Heart left ventricle (tissue), 16 donors: ENCODE data around the gene NLK. TPM values are rescaled to one million over a fixed set of nuclear protein-coding genes. Genes with fewer than 3 reads are reported as not detected.

Source experiments
- ATAC-seq, 4 donors: fragments of 200-7000 bp; cut with Tn5 transposase; one replicate each; pipeline ENCODE4 v1.9.1; 2020 to 2022; ENCODE audit warnings: moderate library complexity in 4 of 4, mild to moderate bottlenecking in 3 of 4, moderate number of reproducible peaks in 1 of 4
- DNase-seq, 5 donors: peaks; one replicate each; pipeline ENCODE4 v3.0.0-alpha.2; 2020
- H3K27ac ChIP-seq, 12 donors: fragments of 200-600 bp; sonication (generic) in 4 of 12; one replicate each; pipeline versions ENCODE4 v1.5.0 to v1.8.0; 2016 to 2022; ENCODE audit warnings: mild to moderate bottlenecking in 2 of 12
- H3K27me3 ChIP-seq, 9 donors: fragments of 200-600 bp; sonication (generic) in 2 of 9; one replicate each; pipeline versions ENCODE4 v1.5.1 to v1.8.0; 2016 to 2022; ENCODE audit warnings: mild to moderate bottlenecking in 3 of 9
- H3K36me3 ChIP-seq, 9 donors: fragments of 200-600 bp; sonication (generic) in 2 of 9; one replicate each; pipeline versions ENCODE4 v1.5.0 to v1.8.0; 2018 to 2022; ENCODE audit warnings: mild to moderate bottlenecking in 2 of 9
- H3K4me1 ChIP-seq, 12 donors: fragments of 200-600 bp; sonication (generic) in 4 of 12; one replicate each; pipeline versions ENCODE4 v1.5.0 to v1.8.0; 2016 to 2022; ENCODE audit warnings: mild to moderate bottlenecking in 3 of 12
- H3K4me3 ChIP-seq, 12 donors: fragments of 200-600 bp; sonication (generic) in 4 of 12; one replicate each; pipeline versions ENCODE4 v1.5.0 to v1.8.0; 2017 to 2022; ENCODE audit warnings: mild to moderate bottlenecking in 9 of 12, moderate library complexity in 4 of 12
- H3K9me3 ChIP-seq, 12 donors: fragments of 200-600 bp; sonication (generic) in 4 of 12; one replicate each; pipeline versions ENCODE4 v1.5.0 to v1.8.0; 2016 to 2022; ENCODE audit warnings: mild to moderate bottlenecking in 1 of 12
- CTCF ChIP-seq, 12 donors: fragments of 200-600 bp; sonication (generic) in 4 of 12; IDR thresholded peaks; one replicate each; pipeline versions ENCODE4 v1.5.0 to v1.8.0; 2018 to 2022; ENCODE audit warnings: antibody characterized with exemption in 12 of 12, mild to moderate bottlenecking in 5 of 12
- POLR2A ChIP-seq, 2 donors: fragments of 450-650 bp; IDR thresholded peaks; one replicate each; pipeline ENCODE4 v1.6.1; 2017; ENCODE audit warnings: antibody characterized with exemption in 2 of 2, mild to moderate bottlenecking in 2 of 2, moderate library complexity in 2 of 2
- WGBS, 4 donors: extraction: QIAGEN DNeasy Blood & Tissue Kit in 2 of 4; methylation state at CpG; one replicate each; pipeline versions ENCODE4 v1.1.5 to v1.1.7; 2013 to 2018; 5-methylcytosine and 5-hydroxymethylcytosine counted together
- intact Hi-C, 10 donors: fragments of 100-400 bp; cut with DNase I; formaldehyde crosslinking; loops; one replicate each; pipeline versions ENCODE4 v1.11.1 to v1.14.2; 2022
- polyA plus RNA-seq, 2 donors: library from polyadenylated mRNA; stranded (reverse); fragments of 200-250 nt; gene quantifications; one replicate each; pipeline ENCODE4 v1.2.3, GENCODE V29; 2013
- total RNA-seq, 9 donors: library from RNA; depleted of rRNA in 2 of 9; stranded (reverse); fragments of >200 nt in 2 of 9; fragmentation: NEBNext Ultra II Directional in 3 of 9; extraction: Animal tissue kit (Norgen Biotek cat#: 25700) in 3 of 9; gene quantifications; one replicate each; pipeline versions ENCODE4 v1.1.0 to v1.2.4, GENCODE V29; 2016 to 2023
- donor health status: ischemic (EF 13 %, LVEDD 7.1; RV severe dilation, severe dysfunction).
- donor health status: healthy with polysubstance abuse.
- donor health status: DM: no; HTN: yes; CAD: no.
- donor health status: DM: no; HTN: no; CAD: no.
- donor health status: ischemic (EF 25% LVEDD 6.9; RV normal size, moderate dysfunction).
- donor health status: ischemic (EF 25% LVEDD 5.7; RV mildly dilated, moderate dysfunction).
- donor health status: healthy.
- donor health status: DM: yes; HTN: yes; CAD: no.
- donor health status: ischemic (EF 35%, LVEDD 5.7; RV mildly dilated, moderate dysfunction).
- donor health status: nonischemic (EF 11% LVEDD 7.7; RV severe dilation, severe dysfunction).
- donor health status: DM: yes; HTN: yes; CAD: no.
- donor health status: PGD.
- donor health status: ischemic (EF 29% LVEDD 5.4; RV normal size, mild dysfunction).
- donor health status: nonischemic (EF 23%, LVEDD 6.1; RV moderate dilation, normal function).

The NLK gene
- total and polyA plus RNA-seq, 11 donors, result 8.1 to 29.1 (median 20.0) TPM

GRCh38 chr17:28141313-28141712 lies 98.8 kb downstream of the NLK start:
- WGBS, 4 donors, result 86 to 94% (median 90%) methylated on average over 3 of the region's 3 CpGs
- no peak overlapping the region for H3K4me3 ChIP-seq
- intact Hi-C loops, result loop anchor here in 3 of 10 donors (10.0 kb wide), 3 partner anchors 97 to 337 kb away; partner anchors contain the start of genes LYRM9 (in 1 of the 3), NLK (in 1 of the 3) and NOS2 (in 1 of the 3)
- TF ChIP-seq POLR2A (IDR thresholded peaks at IDR 0.05) (no peak), CTCF (IDR thresholded peaks at IDR 0.05) (no peak)
- H3K4me1 ChIP-seq, result peaks cover 0 to 14% (median 0%) of the 10 kb centered on the region in 12 donors
- peaks cover 0 to 30% (median 4%) of the 10 kb centered on the region in 9 donors for H3K36me3 ChIP-seq
- H3K27ac ChIP-seq, result peak overlapping the region in 1 of 12 donors; percentile 45
- no peak for DNase-seq
- H3K27me3 ChIP-seq, result no peaks in the 10 kb centered on the region
- no peak for ATAC-seq
- no peaks in the 10 kb centered on the region for H3K9me3 ChIP-seq

- no peak for TF ChIP-seq CTCF (IDR thresholded peaks at IDR 0.05)
- TF ChIP-seq POLR2A (IDR thresholded peaks at IDR 0.05), result no peak
- intact Hi-C loops, result loop anchor here in 3 of 10 donors (2.0 to 10.0 kb wide), 4 partner anchors 29 to 337 kb away; partner anchors contain the start of genes LYRM9 (in 1 of the 3), NLK (in 1 of the 3) and NOS2 (in 1 of the 3)
- Histone ChIP-seq H3K4me1 (peaks cover 0 to 14% (median 0%) of the 10 kb centered on the region in 12 donors), H3K27ac (peak overlapping the region in 6 of 12 donors; percentile 4 to 58 (median 38)), H3K4me3 (no peak overlapping the region), H3K9me3 (no peaks in the 10 kb centered on the region), H3K36me3 (peaks cover 0 to 26% (median 4%) of the 10 kb centered on the region in 9 donors), H3K27me3 (no peaks in the 10 kb centered on the region)
- ATAC-seq, result no peak
- WGBS, 4 donors, result 81 to 94% (median 90%) methylated on average over 1 of the region's 1 CpG
- no peak for DNase-seq
These were observed 99.3 kb downstream of the NLK start for GRCh38 chr17:28141773-28142172.

GRCh38 chr17:28142305-28142704 lies 99.8 kb downstream of the NLK start:
- intact Hi-C loops, result loop anchor here in 3 of 10 donors (2.0 to 10.0 kb wide), 4 partner anchors 30 to 338 kb away; partner anchors contain the start of genes LYRM9 (in 1 of the 3), NLK (in 1 of the 3) and NOS2 (in 1 of the 3)
- no peaks in the 10 kb centered on the region for H3K9me3 ChIP-seq
- peaks cover 0 to 26% (median 4%) of the 10 kb centered on the region in 9 donors for H3K36me3 ChIP-seq
- DNase-seq, result no peak
- H3K27ac ChIP-seq, result peak overlapping the region in 8 of 12 donors; percentile 4 to 58 (median 26)
- no peak for TF ChIP-seq POLR2A (IDR thresholded peaks at IDR 0.05)
- TF ChIP-seq CTCF (IDR thresholded peaks at IDR 0.05), result no peak
- H3K27me3 ChIP-seq, result no peaks in the 10 kb centered on the region
- no peak overlapping the region for H3K4me3 ChIP-seq
- peak in 3 of 4 donors; percentile 22 to 83 (median 29) for ATAC-seq
- peaks cover 0 to 14% (median 0%) of the 10 kb centered on the region in 12 donors for H3K4me1 ChIP-seq
- 61 to 71% (median 67%) methylated on average over 5 of the region's 5 CpGs for WGBS, 4 donors

- Histone ChIP-seq H3K9me3 (no peaks in the 10 kb centered on the region), H3K27me3 (no peaks in the 10 kb centered on the region), H3K4me1 (peaks cover 0 to 14% (median 0%) of the 10 kb centered on the region in 12 donors), H3K27ac (no peak overlapping the region), H3K4me3 (no peak overlapping the region), H3K36me3 (peaks cover 0 to 24% (median 4%) of the 10 kb centered on the region in 9 donors)
- no peak for TF ChIP-seq CTCF (IDR thresholded peaks at IDR 0.05)
- no peak for TF ChIP-seq POLR2A (IDR thresholded peaks at IDR 0.05)
- intact Hi-C loops, result loop anchor here in 3 of 10 donors (10.0 kb wide), 3 partner anchors 99 to 339 kb away; partner anchors contain the start of genes LYRM9 (in 1 of the 3), NLK (in 1 of the 3) and NOS2 (in 1 of the 3)
- ATAC-seq, result no peak
- no peak for DNase-seq
- WGBS, 4 donors, result 93 to 98% (median 96%) methylated on average over 3 of the region's 3 CpGs
These were observed 101.5 kb downstream of the NLK start for GRCh38 chr17:28144019-28144418.
